Adipose tissue (tissue), 3 donors: Measurements from ENCODE around the gene TRERF1. TPM values are rescaled to one million over a fixed set of nuclear protein-coding genes. Genes with fewer than 3 reads are reported as not detected.

Experiments
- H3K27ac ChIP-seq: one replicate; pipeline ENCODE4 v1.5.1; 2013; ENCODE audit warnings: low read depth, low read length
- WGBS, 3 donors: extraction: QIAGEN DNeasy Blood & Tissue Kit; methylation state at CpG; one replicate each; pipeline ENCODE4 v1.1.7; 2013; 5-methylcytosine and 5-hydroxymethylcytosine counted together
- polyA plus RNA-seq, 3 donors: library from polyadenylated mRNA; stranded (reverse); fragments of 200-250 nt; gene quantifications; one replicate each; pipeline ENCODE4 v1.2.3, GENCODE V29; 2013
- donor health status: healthy with polysubstance abuse.
- donor health status: Bipolar disorder and iron deficiency.
- donor health status: healthy.

Gene TRERF1
- polyA plus RNA-seq, 3 donors: 0.91 to 3.4 (median 1.3) TPM

DNA sequence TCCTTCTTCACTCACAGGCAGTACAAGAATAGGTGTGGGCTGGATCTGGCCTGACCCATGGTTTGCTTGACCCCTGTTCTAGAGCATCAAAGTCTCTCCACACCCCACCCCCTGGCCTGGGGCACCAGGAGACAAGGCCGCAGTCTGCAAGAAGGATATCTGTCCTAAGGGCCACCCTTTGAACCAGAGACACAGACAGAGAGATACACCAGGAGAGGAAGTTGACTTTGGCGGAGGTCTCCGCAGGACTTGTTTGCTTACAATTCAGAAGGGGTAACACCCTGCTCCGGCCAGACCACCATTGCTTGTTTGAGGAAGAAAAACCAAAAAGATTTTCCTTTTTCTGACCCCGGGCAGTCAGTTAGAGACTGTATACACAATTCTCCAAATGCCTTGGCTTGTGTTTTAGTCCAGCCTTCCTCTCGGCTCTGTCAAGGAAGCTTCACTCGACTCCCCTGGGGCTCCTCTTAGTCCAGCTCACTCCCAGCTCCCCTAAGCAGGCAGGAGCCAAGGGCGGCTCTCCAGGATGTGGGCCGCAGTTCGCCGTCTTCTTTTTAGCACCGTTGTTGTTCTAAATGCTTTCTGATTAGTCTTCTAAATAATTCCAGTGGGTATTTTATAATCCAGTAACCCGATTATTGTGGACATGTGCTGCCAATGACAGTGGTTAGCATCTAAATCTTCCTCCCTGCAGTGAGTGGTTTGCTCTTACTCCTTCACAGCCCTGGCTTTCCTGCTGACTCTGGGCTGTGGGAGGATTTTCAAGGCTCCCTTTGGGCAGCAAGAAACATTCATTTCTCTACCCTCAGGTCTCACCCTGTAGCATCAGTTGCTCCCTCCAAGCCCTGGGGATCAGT is 175.5 kb downstream of the TRERF1 start:
- no peak overlapping the region for H3K27ac ChIP-seq
- 40 to 66% (median 47%) methylated on average over 13 of the region's 13 CpGs for whole genome bisulfite sequencing, 3 donors

GRCh38 chr6:42275376-42276033 is 176.2 kb downstream of the TRERF1 start:
- H3K27ac ChIP-seq: no peak overlapping the region
- WGBS, 3 donors: 91 to 92% (median 92%) methylated on average over 12 of the region's 12 CpGs

DNA sequence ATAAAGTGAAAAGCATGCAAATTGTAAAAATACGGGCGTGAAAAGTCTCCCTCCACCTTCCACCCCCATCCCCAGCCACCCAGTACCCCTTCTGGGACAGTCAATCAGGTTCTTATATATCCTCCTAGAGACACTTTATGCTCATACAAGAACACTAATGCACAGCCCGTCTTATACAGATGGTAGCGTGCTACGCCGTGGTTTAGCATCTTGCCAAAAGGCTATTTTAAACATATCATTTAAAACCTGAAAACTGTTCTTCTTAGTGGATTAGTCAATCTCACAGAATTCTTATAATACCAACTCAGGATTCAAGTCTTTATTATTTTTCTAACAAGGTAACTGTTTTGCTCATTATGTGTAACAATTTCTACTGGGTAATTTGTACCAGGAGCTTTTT is 176.8 kb downstream of the TRERF1 start:
- WGBS, 3 donors: 95 to 98% (median 97%) methylated on average over 6 of the region's 6 CpGs
- H3K27ac ChIP-seq: no peak overlapping the region

DNA sequence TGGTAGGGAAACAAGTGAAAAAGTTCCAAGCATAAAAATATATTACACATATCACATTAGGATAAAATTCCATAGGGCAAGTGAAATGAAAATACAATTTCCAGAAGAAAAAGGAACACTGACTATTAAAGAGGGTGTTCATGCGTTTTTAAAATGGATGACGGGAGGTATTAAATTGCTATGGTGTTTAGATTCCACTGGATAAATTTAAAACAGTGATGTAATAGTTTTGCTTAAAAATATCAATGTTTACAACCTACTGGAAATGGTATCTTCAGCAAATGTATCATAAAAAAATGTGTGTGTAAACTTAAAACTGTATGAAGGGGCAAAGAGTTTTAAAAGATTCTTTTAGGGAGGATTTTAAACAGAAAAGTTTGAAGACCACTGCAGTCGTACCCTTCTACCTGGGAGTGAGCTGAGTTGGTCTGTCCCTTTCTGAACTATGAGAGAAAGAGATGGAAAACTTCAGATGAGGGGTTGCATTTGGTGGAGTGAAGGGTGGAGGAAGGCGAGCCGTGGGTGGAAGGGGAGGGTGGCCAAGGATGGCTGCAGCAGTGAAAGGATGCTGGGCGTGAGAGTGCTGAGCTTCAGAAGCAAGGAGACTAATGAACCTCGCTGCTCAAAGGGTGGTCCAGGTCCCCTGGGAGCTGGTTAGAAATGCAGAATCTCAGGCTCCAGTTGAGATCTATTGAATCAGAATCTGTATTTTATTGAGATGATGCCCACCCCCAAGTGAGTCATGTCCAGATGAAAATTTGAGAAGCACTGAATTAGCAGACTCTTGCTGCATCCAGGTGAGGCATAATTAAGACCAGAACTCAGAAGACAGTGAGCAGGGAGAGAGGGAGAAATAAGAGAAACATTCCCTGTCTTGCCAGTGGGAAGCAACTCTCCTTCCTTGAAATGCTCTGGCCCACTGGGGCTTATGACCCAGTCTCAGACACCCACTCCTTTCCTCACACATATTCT is 179.6 kb downstream of the TRERF1 start:
- WGBS, 3 donors: 81 to 82% (median 82%) methylated on average over 7 of the region's 7 CpGs
- H3K27ac ChIP-seq: no peak overlapping the region

GRCh38 chr6:42269974-42270510 is 181.7 kb downstream of the TRERF1 start:
- 87 to 91% (median 91%) methylated on average over 4 of the region's 4 CpGs for WGBS, 3 donors
- H3K27ac ChIP-seq: no peak overlapping the region

- WGBS, 3 donors: 81 to 90% (median 85%) methylated on average over 6 of the region's 6 CpGs
Observed at GRCh38 chr6:42269553-42269952, 182.2 kb downstream of the TRERF1 start.

GRCh38 chr6:42268835-42269204 is 182.9 kb downstream of the TRERF1 start:
- H3K27ac ChIP-seq: no peak overlapping the region
- 95 to 98% (median 96%) methylated on average over 7 of the region's 7 CpGs for WGBS, 3 donors

More at GRCh38 chr6:42269553-42269952, 182.2 kb downstream of the TRERF1 start:
- no peak overlapping the region for H3K27ac ChIP-seq

GRCh38 chr6:42268016-42268834 is 183.5 kb downstream of the TRERF1 start:
- WGBS, 3 donors: 96 to 97% (median 97%) methylated on average over 13 to 14 of the region's 14 CpGs
- no peak overlapping the region for H3K27ac ChIP-seq

- 47 to 95% (median 91%) methylated on average over 1 of the region's 1 CpG for WGBS, 3 donors
Observed at GRCh38 chr6:42266538-42266937, 185.2 kb downstream of the TRERF1 start.

DNA sequence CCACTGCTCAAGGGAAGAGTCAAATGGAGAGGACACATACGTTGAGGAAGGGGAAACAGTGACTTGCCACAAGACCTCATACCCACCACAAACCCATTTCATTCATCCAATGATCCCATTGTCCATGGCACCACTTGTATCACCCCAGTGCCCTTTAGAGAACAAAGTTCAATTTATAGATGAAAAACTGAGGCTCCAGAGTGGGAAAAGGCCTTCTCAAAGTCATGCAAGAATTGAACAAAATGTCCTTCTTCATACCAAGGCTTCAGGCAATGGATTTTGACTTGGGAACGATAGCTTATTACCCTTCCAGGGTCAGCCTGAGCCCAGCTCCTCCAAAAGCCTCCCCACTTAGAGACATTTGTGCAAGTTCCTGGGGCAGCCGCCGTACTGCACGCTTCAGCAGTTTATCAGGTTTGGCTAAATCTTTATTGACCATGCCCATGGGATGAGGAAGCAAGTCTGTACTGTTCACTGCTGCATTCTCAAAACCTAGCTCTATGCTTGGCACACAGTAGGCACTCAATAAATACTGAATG is 186.8 kb downstream of the TRERF1 start:
- no peak overlapping the region for H3K27ac ChIP-seq
- WGBS, 3 donors: 83 to 86% (median 85%) methylated on average over 5 of the region's 5 CpGs

More at GRCh38 chr6:42266538-42266937, 185.2 kb downstream of the TRERF1 start:
- no peak overlapping the region for H3K27ac ChIP-seq

DNA sequence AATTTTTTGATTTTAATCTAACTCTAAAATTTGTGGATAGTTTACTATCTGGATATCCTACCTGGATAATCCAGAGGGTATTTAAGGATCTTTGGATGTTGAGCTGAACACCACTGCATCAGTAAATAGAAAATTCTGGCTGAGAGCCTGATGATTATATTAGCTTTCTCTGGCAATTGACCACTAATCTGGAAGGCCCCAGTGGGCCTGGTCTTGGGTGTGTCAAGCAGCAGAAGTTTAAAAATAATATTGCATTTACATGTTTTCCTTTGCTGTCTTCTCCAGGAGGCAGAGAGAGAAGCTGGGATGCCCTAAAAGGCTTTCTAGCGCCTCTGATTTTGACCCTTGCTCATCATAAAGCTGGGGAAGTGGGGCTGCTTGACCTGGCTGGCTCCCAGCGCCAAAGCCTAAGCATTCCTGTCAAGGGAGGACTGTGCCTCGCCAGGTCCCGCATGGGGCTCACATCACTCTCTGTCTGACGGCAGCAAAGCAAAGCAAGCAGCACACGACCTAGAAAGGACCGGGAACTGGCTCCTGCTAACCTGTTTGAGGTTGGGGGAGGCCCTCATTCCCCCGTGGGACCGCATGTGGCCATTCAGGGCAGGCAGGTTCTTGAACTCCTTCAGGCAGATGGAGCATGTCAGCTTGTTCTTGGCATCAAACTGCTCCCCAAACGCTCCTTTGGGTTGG is 187.4 kb downstream of the TRERF1 start:
- H3K27ac ChIP-seq: no peak overlapping the region
- WGBS, 3 donors: 51 to 80% (median 66%) methylated on average over 10 of the region's 10 CpGs

DNA sequence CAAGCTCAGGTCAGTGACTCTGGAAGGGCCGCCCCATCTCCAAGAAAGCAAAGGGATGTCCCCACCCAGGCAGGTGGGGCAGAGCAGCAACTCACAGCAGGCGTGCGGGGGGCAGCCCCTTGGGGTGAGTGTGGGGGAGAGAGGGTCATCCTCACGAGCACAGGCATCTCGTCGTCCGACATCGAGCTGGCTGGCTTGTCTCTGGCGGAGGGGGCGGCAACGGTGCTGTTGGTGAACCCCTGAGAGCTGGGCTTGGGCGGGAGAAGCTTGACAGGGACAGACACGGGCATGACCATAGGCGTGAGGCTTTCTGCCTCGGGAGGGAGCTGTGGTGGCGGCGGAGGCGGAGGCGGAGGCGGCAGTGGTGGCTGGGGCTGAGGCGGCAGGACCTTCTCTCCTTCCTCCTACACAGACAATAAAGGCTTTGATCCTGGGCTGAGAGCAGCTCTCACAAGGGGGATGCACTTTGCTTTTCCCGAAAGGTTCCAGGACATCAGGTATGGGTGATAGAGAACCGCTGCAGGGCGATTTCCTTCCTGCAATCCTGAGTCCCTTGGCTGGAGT is 188.5 kb downstream of the TRERF1 start:
- WGBS, 3 donors: 88 to 91% (median 88%) methylated on average over 24 of the region's 24 CpGs
- H3K27ac ChIP-seq: no peak overlapping the region

- H3K27ac ChIP-seq: no peak overlapping the region
- 48 to 70% (median 62%) methylated on average over 11 of the region's 11 CpGs for WGBS, 3 donors
Observed at GRCh38 chr6:42260972-42261371, 190.8 kb downstream of the TRERF1 start.

GRCh38 chr6:42260396-42260888 is 191.3 kb downstream of the TRERF1 start:
- 71 to 77% (median 77%) methylated on average over 7 of the region's 7 CpGs for WGBS, 3 donors
- H3K27ac ChIP-seq: no peak overlapping the region

GRCh38 chr6:42259841-42260395 is 191.8 kb downstream of the TRERF1 start:
- 59 to 73% (median 70%) methylated on average over 10 of the region's 10 CpGs for WGBS, 3 donors

GRCh38 chr6:42259286-42259685 is 192.4 kb downstream of the TRERF1 start:
- 72 to 91% (median 85%) methylated on average over 30 to 31 of the region's 31 CpGs for WGBS, 3 donors
- H3K27ac ChIP-seq: no peak overlapping the region

More at GRCh38 chr6:42259841-42260395, 191.8 kb downstream of the TRERF1 start:
- no peak overlapping the region for H3K27ac ChIP-seq
